Endothelial cell of umbilical vein (primary cell): ENCODE results near the gene PLEKHG3.

ENCODE experiments used
- EZH2 ChIP-seq: IDR thresholded peaks from 2 replicates; pipeline ENCODE4 v1.6.1; 2012; ENCODE audit warnings: borderline replicate concordance, low read depth, mild to moderate bottlenecking, moderate library complexity, low read length, inconsistent platforms; ENCODE audit not compliant: severe bottlenecking
- MYC ChIP-seq: IDR thresholded peaks from one replicate; pipeline ENCODE4 v1.6.1; 2011; ENCODE audit warnings: mild to moderate bottlenecking, low read depth, low read length
- POLR2A ChIP-seq: IDR thresholded peaks from 2 replicates; pipeline ENCODE4 v1.6.1; 2012; ENCODE audit warnings: low read depth, mild to moderate bottlenecking, control low read depth, low read length
- POLR2AphosphoS5 ChIP-seq: IDR thresholded peaks from 2 replicates; pipeline ENCODE4 v1.6.1; 2012; ENCODE audit warnings: low read depth, mild to moderate bottlenecking, control low read depth, low read length, moderate library complexity; ENCODE audit not compliant: insufficient read depth
- TF ChIP-seq, protein P1 (sequence below), 2 donors: IDR thresholded peaks; 1 replicate in 1 of 2; 2 replicates in 1 of 2; pipeline ENCODE4 v1.5.1; 2011; ENCODE audit warnings: low read length in 2 of 2, mild to moderate bottlenecking in 2 of 2, moderate library complexity in 2 of 2, control low read depth in 1 of 2, inconsistent platforms in 1 of 2, low read depth in 1 of 2; ENCODE audit not compliant: insufficient read depth in 1 of 2; ENCODE audit errors: extremely low read depth in 1 of 2

- TF ChIP-seq, protein P1, sequence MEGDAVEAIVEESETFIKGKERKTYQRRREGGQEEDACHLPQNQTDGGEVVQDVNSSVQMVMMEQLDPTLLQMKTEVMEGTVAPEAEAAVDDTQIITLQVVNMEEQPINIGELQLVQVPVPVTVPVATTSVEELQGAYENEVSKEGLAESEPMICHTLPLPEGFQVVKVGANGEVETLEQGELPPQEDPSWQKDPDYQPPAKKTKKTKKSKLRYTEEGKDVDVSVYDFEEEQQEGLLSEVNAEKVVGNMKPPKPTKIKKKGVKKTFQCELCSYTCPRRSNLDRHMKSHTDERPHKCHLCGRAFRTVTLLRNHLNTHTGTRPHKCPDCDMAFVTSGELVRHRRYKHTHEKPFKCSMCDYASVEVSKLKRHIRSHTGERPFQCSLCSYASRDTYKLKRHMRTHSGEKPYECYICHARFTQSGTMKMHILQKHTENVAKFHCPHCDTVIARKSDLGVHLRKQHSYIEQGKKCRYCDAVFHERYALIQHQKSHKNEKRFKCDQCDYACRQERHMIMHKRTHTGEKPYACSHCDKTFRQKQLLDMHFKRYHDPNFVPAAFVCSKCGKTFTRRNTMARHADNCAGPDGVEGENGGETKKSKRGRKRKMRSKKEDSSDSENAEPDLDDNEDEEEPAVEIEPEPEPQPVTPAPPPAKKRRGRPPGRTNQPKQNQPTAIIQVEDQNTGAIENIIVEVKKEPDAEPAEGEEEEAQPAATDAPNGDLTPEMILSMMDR (IDR thresholded peaks at IDR 0.05; ENCODE audit: extremely low read depth in 1 of 2, insufficient read depth in 1 of 2, low read depth in 1 of 2, low read length in 2 of 2), result no peak
- TF ChIP-seq POLR2AphosphoS5, result no peak
- no peak for TF ChIP-seq POLR2A
- no peak for TF ChIP-seq EZH2
- TF ChIP-seq MYC, result no peak
Measured at GRCh38 chr14:64693810-64694165, 10.4 kb upstream of the PLEKHG3 start.
